ENCODE data around the gene PPP1R12B. TPM values are rescaled to one million over a fixed set of nuclear protein-coding genes. Genes with fewer than 3 reads are reported as not detected.

The PPP1R12B gene
- total RNA-seq, 4 donors from 2014 or later = 20.6 to 120 (median 36.9) TPM

GRCh38 chr1:202597090-202597761 lies 248.7 kb downstream of the PPP1R12B start:
- 90 to 95% methylated on average over 2 to 3 of the region's 3 CpGs for WGBS, 2 donors
- no peaks in the 10 kb centered on the region for H3K27me3 ChIP-seq
- H3K4me3 ChIP-seq = no peak overlapping the region
- TF ChIP-seq POLR2A (IDR thresholded peaks at IDR 0.05) (no peak), CTCF (IDR thresholded peaks at IDR 0.05) (no peak)
- no peaks in the 10 kb centered on the region for H3K9me3 ChIP-seq
- intact Hi-C loops (cut with DNase I) = loop anchor here (10.0 kb wide), 1 partner anchor 102 kb away; no protein-coding TSS in a partner anchor
- no peak overlapping the region for H3K27ac ChIP-seq
- no peak for DNase-seq
- peaks cover 3 to 30% (median 16%) of the 10 kb centered on the region in 3 donors for H3K4me1 ChIP-seq
- peaks cover 0 to 8% (median 0%) of the 10 kb centered on the region in 3 donors for H3K36me3 ChIP-seq

- Histone ChIP-seq H3K36me3 (peaks cover 0 to 12% (median 0%) of the 10 kb centered on the region in 3 donors), H3K27ac (peak overlapping the region in 3 of 4 donors; percentile 32 to 57 (median 34)), H3K9me3 (no peaks in the 10 kb centered on the region), H3K4me1 (peaks cover 3 to 8% (median 5%) of the 10 kb centered on the region in 3 donors), H3K4me3 (no peak overlapping the region), H3K27me3 (no peaks in the 10 kb centered on the region)
- no peak for DNase-seq
- 46 to 73% methylated on average over 6 to 15 of the region's 16 CpGs for WGBS, 2 donors
- TF ChIP-seq POLR2A (IDR thresholded peaks at IDR 0.05) (no peak), CTCF (IDR thresholded peaks at IDR 0.05) (peak in 5 of 6 experiments; percentile 58 to 82 (median 67))
- intact Hi-C loops (cut with DNase I) = loop anchor here (10.0 kb wide), 1 partner anchor 105 kb away; no protein-coding TSS in a partner anchor
Observed at GRCh38 chr1:202599669-202600431, 251.4 kb downstream of the PPP1R12B start.

- 78 to 84% methylated on average over 5 to 8 of the region's 10 CpGs for WGBS, 2 donors
- TF ChIP-seq POLR2A (IDR thresholded peaks at IDR 0.05) (no peak), CTCF (IDR thresholded peaks at IDR 0.05) (no peak)
- Histone ChIP-seq H3K4me1 (peaks cover 3 to 8% (median 5%) of the 10 kb centered on the region in 3 donors), H3K9me3 (no peaks in the 10 kb centered on the region), H3K27me3 (no peaks in the 10 kb centered on the region), H3K27ac (no peak overlapping the region), H3K4me3 (no peak overlapping the region), H3K36me3 (peaks cover 0 to 12% (median 0%) of the 10 kb centered on the region in 3 donors)
- intact Hi-C loops (cut with DNase I) = no loop called here
- DNase-seq = no peak
Observed at GRCh38 chr1:202600432-202601041, 252.0 kb downstream of the PPP1R12B start.

GRCh38 chr1:202603435-202603834 lies 254.9 kb downstream of the PPP1R12B start:
- H3K9me3 ChIP-seq = no peaks in the 10 kb centered on the region
- intact Hi-C loops (cut with DNase I) = no loop called here
- no peak overlapping the region for H3K4me3 ChIP-seq
- TF ChIP-seq POLR2A (IDR thresholded peaks at IDR 0.05) (no peak), CTCF (IDR thresholded peaks at IDR 0.05) (no peak)
- H3K27me3 ChIP-seq = no peaks in the 10 kb centered on the region
- 90 to 95% methylated on average over 2 of the region's 2 CpGs for WGBS, 2 donors
- H3K4me1 ChIP-seq = peaks cover 3 to 8% (median 5%) of the 10 kb centered on the region in 3 donors
- no peak overlapping the region for H3K27ac ChIP-seq
- DNase-seq = no peak
- H3K36me3 ChIP-seq = peaks cover 0 to 13% (median 0%) of the 10 kb centered on the region in 3 donors
